ENCODE results near the gene ANKRD27. TPM values are rescaled to one million over a fixed set of nuclear protein-coding genes. Genes with fewer than 3 reads are reported as not detected.
A peak's percentile ranks its signal among the peaks of the same experiment; 100 is the strongest.
"Not testable (repeated sequence)": the region's sequence is repeated elsewhere in the genome, so short reads cannot be mapped to it uniquely, and the experiment has no call there.

The ANKRD27 gene
- polyA plus RNA-seq, 10 donors, result 9.3 to 15.4 (median 12.0) TPM

- DNase-seq, result no peak
Measured at GRCh38 chr19:32607479-32607878, 67.5 kb downstream of the ANKRD27 start.

- DNase-seq, result no peak
Measured at GRCh38 chr19:32606289-32606688, 68.7 kb downstream of the ANKRD27 start.

DNA sequence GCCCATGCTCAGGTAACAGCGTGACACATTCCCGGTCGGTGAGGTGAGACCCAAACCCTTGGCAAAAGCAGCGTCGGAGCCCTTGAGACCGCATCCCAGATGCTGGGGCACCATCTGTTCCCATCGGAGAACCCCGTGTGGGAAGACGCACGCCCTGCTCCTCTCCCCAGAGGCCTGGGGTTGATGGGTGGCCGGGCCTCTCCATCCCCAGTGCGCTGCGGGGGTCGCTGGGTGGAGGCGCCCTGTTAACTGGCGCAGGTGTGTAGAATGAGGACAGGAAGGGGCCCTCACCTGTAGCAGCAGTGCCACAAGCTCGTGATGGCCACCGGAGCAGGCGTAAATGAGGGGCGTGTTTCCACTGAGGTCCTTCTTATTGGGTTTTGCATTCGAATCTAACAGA, 69.4 kb downstream of the ANKRD27 start:
- DNase-seq, result no peak

- no peak for DNase-seq
Measured at GRCh38 chr19:32603961-32604360, 71.0 kb downstream of the ANKRD27 start.

DNA sequence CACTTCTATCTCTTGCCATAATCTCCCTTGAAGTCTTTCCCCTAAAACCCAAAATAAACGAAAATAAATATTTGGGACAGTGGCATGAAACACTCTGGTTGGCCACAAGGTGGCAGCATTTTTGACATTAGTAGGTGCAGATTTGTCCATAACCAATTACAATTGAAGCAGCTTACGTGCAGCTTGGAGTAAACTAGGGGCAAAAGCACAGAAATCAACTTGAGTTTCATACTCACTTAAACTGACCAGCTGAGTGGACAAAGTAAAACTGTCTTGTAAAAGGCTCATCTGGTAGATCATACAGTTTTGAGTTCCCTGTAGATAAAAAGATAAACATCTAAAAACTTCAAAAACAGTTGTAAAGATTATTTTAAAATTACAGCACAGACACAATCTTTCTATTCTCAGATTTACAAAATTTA, 75.2 kb downstream of the ANKRD27 start:
- DNase-seq, result peak; percentile 28 to 60 (median 49)

GRCh38 chr19:32599258-32599657, 75.7 kb downstream of the ANKRD27 start:
- DNase-seq, result no peak

GRCh38 chr19:32598022-32598421, 77.0 kb downstream of the ANKRD27 start:
- DNase-seq, result no peak

DNA sequence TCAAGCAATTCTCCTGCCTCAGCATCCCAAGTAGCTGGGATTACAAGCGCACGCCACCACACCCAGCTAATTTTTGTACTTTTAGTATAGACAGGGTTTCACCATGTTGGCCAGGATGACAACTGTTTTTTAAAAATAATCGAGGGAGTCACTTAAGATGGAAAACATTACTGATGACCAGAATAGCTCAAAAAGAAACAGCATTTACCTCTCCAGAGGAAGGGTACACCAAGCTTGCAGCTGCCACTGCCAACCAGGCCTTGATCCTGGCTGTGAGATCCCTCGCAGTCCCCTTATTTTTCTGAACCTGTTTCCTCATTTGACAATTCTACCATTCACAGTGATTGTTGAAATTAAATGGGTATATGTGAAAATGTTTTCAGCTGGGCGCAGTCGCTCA, 79.5 kb downstream of the ANKRD27 start:
- DNase-seq, result no peak

- no peak for DNase-seq
Measured at GRCh38 chr19:32594021-32594420, 81.0 kb downstream of the ANKRD27 start.

- not testable (repeated sequence) for DNase-seq
Measured at GRCh38 chr19:32587747-32588504, 87.1 kb downstream of the ANKRD27 start.

- peak in 2 of 3 donors; percentile 7 to 24 for DNase-seq
Measured at GRCh38 chr19:32581705-32582179, 93.2 kb downstream of the ANKRD27 start.

GRCh38 chr19:32580901-32581704, 93.9 kb downstream of the ANKRD27 start, which contains the start of gene PDCD5:
TSS of gene PDCD5 (plus strand) at chr19:32581190. CDS start at chr19:32581262, 72 bp downstream.
- peak; percentile 94 to 98 (median 97) for DNase-seq

DNA sequence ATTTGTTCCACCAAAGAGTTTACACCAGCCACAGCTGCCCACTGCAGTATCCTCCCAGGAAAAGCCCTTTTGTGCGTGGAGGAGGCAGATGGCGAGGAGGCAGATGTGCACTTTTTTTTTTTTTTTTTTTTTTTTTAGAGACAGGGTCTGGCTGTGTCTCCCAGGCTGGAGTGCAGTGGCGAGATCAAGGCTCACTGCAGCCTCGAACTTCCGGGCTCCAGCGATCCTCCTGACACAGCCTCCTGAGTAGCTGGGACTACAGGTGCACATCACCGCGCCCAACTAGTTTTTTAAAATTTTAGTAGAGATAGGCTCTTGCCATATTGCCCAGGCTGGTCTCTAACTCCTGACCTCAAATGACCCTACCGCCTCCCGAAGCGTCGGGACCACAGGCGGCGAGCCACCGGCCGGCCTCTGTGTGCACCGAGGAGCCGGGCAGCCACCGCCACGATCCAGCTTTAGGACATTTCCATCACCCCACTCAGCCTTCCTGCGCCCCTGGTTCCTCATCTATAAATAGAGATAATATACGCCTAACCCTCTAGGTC, 94.6 kb downstream of the ANKRD27 start:
- DNase-seq, result peak in 1 of 3 donors; percentile 8

DNA sequence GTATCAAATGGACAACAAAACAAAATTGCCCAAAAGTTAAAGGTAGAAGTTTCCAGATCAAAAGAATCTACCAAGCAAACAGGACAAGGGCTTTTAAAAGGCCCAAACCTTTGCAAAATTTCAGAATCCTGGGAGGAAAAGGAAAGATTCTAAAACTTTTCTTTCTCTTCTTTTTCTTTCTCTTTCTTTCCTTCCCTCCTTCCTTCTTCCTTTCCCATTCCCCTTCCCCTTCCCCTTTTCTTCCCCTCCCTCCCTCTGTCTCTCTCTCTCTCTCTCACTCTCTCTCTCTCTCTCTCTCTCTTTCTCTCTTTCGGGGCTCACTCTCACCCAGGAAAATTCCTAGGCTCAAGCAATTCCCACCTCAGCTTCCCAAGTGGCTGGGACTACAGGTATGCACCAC, 98.2 kb downstream of the ANKRD27 start:
- no peak for DNase-seq

GRCh38 chr19:32573492-32573794, 101.5 kb downstream of the ANKRD27 start:
- DNase-seq, result no peak

DNA sequence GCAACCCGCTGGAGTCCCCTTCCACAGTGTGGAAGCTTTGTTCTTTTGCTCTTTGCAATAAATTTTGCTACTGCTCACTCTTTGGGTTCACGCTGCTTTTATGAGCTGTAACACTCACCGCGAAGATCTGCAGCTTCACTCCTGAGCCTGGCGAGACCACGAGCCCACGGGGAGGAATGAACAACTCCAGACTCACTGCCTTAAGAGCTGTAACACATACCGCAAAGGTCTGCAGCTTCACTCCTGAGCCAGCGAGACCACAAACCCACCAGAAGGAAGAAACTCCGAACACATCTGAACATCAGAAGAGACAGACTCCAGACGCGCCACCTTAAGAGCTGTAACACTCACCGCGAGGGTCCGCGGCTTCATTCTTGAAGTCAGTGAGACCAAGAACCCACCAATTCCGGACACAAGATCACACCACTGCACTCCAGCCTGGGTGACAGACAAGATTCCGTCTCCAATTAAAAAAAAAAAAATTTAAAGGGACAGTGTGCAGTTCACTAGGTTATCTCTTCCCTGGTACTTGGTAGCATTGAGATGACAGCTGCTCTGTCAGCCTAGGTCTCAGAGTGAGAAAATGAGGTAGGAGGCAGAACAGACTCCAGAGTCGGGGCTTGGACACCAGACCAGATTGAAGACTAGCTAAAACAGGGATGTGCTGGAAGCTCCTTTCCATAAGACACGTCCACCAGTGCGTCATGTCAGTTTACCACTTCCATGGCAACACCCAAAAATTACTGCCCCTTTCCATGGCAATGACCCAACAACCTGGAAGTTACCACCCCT, 102.1 kb downstream of the ANKRD27 start:
- not testable (repeated sequence) for DNase-seq

DNA sequence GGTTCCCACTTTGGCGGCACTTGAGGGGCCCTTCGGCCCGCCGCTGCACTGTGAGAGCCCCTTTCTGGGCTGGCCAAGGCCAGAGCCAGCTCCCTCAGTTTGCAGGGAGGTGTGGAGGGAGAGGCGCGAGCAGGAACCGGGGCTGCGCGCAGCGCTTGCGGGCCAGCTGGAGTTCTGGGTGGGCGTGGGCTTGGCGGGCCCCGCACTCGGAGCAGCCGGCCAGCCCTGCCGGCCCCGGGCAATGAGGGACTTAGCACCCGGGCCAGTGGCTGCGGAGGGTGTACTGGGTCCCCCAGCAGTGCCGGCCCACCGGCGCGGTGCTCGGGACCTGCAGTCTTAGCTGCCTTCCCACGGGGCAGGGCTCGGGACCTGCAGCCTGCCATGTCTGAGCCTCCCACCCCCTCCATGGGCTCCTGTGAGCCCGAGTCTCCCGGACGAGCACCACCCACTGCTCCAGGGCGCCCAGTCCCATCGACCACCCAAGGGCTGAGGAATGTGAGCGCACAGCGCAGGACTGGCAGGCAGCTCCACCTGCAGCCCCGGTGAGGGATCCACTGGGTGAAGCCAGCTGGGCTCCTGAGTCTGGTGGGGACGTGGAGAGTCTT, 103.4 kb downstream of the ANKRD27 start:
- not testable (repeated sequence) for DNase-seq

GRCh38 chr19:32570081-32570785, 104.7 kb downstream of the ANKRD27 start:
- DNase-seq, result peak; percentile 11 to 68 (median 46)

DNA sequence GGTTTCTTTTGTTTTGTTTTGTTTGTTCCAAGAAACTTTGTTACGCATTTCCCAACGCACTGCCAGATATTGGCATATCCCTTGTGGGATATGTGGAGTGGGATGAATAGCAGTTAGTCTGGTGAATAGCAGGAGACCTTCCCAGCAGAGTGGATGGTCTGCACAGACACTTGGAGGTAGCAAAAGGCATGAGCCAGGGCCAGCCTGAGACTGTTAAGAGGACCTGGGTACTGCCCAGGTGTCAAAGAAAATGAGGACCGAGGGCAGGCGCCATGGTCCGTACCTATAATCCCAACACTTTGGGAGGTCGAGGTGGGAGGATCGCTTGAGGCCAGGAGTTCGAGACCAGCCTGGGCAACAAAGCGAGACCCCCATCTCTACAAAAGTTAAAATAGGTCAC, 107.5 kb downstream of the ANKRD27 start:
- no peak for DNase-seq

GRCh38 chr19:32566246-32566830, 108.6 kb downstream of the ANKRD27 start:
- DNase-seq, result no peak
